SW480 (cell line): ENCODE results near the gene MLF1.
"Not testable (repeated sequence)": the region's sequence is repeated elsewhere in the genome, so short reads cannot be mapped to it uniquely, and the experiment has no call there.

Experiments used
- DNase-seq: peaks from one replicate; pipeline ENCODE4 v3.0.0-alpha.2; 2016; ENCODE audit warnings: low spot score

Gene MLF1

GRCh38 chr3:158570999-158571702 lies at the start of gene MLF1:
Gene MLF1, plus strand, starts transcription at chr3:158571194. Its CDS starts 107 bp downstream, at chr3:158571301.
- DNase-seq: peak; percentile 95

- no peak for DNase-seq
Observed at GRCh38 chr3:158522221-158523136, 48.5 kb upstream of the MLF1 start.

GRCh38 chr3:158528076-158528674 lies 42.8 kb upstream of the MLF1 start:
- no peak for DNase-seq

- no peak for DNase-seq
Observed at GRCh38 chr3:158531334-158531733, 39.7 kb upstream of the MLF1 start.

GRCh38 chr3:158532099-158532734 lies 38.8 kb upstream of the MLF1 start:
- peak; percentile 55 for DNase-seq

- no peak for DNase-seq
Observed at GRCh38 chr3:158535918-158536317, 35.1 kb upstream of the MLF1 start.

- peak; percentile 48 for DNase-seq
Observed at GRCh38 chr3:158539414-158540014, 31.5 kb upstream of the MLF1 start.

GRCh38 chr3:158540066-158540465 lies 30.9 kb upstream of the MLF1 start:
- DNase-seq: no peak

GRCh38 chr3:158548691-158549090 lies 22.3 kb upstream of the MLF1 start:
- DNase-seq: no peak

- not testable (repeated sequence) for DNase-seq
Observed at GRCh38 chr3:158549938-158550337, 21.1 kb upstream of the MLF1 start.

- DNase-seq: no peak
Observed at GRCh38 chr3:158552124-158552523, 18.9 kb upstream of the MLF1 start.

- DNase-seq: no peak
Observed at GRCh38 chr3:158559504-158559903, 11.5 kb upstream of the MLF1 start.

GRCh38 chr3:158560979-158561378 lies 10.0 kb upstream of the MLF1 start:
- DNase-seq: no peak

GRCh38 chr3:158562674-158563073 lies 8.3 kb upstream of the MLF1 start:
- DNase-seq: no peak

GRCh38 chr3:158563076-158563475 lies 7.9 kb upstream of the MLF1 start:
- no peak for DNase-seq

GRCh38 chr3:158565076-158565475 lies 5.9 kb upstream of the MLF1 start:
- DNase-seq: no peak

GRCh38 chr3:158568784-158569183 lies 2.2 kb upstream of the MLF1 start:
- peak; percentile 54 for DNase-seq

GRCh38 chr3:158569794-158570193 lies 1.2 kb upstream of the MLF1 start:
- no peak for DNase-seq

GRCh38 chr3:158571969-158572765 lies 1.2 kb downstream of the MLF1 start:
- no peak for DNase-seq

- DNase-seq: no peak
Observed at GRCh38 chr3:158572766-158573060, 1.7 kb downstream of the MLF1 start.

- no peak for DNase-seq
Observed at GRCh38 chr3:158573714-158574113, 2.7 kb downstream of the MLF1 start.
